Left renal pelvis (tissue), 4 donors: ENCODE measurements around the gene ACP6. TPM values are rescaled to one million over a fixed set of nuclear protein-coding genes. Genes with fewer than 3 reads are reported as not detected.

ENCODE experiments used
- polyA plus RNA-seq, 4 donors: library from polyadenylated mRNA; unstranded; fragments of 120-200 nt; gene quantifications; one replicate each; pipeline ENCODE4 v1.2.1, GENCODE V29; 2013; ENCODE audit not compliant: insufficient read length in 4 of 4

Gene ACP6
- polyA plus RNA-seq, 4 donors, result 12.0 to 31.5 (median 26.4) TPM

Other genes starting within 250 kb of the ACP6 start
- gene BCL9, start 129.0 kb downstream of the ACP6 start, polyA plus RNA-seq, result 10 to 100 TPM; 43.7 to 64.4 (median 59.0) TPM
- 10 to 100 TPM; 10.7 to 29.6 (median 22.4) TPM for gene GJA5, start 90.1 kb upstream of the ACP6 start, polyA plus RNA-seq
- gene GJA8, start 232.3 kb upstream of the ACP6 start, polyA plus RNA-seq, result under 1 TPM in 3 of 4 donors, not detected in 1; 0.23 to 0.67 (median 0.56) TPM